ENCODE results near the gene SH3TC1. TPM values are rescaled to one million over a fixed set of nuclear protein-coding genes. Genes with fewer than 3 reads are reported as not detected.

SH3TC1 gene
- total and polyA plus RNA-seq, 2 of the 13 experiments (the other 11 are each of a cell fraction or from before 2014, with no cell fraction given) = 14.9 to 21.8 TPM

DNA sequence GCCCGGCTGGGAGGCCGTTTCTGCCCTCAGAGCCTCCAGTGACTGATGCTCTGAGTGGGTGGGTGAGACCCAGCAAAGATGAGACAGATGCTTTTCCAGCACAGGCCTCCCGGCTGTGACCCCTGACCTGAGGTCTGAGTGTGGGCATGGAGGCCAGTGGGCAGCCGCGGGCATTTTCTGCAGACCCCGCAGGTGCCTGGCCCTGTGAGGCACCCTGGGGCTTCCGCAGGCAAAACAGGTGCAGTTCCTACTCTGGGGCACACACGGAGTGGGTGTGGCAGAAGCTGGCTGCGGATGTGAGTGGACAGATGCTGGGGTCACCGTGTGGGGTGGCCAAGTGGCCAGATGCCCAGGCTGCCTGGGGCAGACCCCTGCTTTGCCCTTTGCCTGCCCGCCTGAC lies 85.3 kb downstream of the SH3TC1 start:
- no peak overlapping the region for H2AFZ ChIP-seq (ENCODE audit: low read length)
- H3K27ac ChIP-seq (ENCODE audit: extremely low read length, insufficient read depth, low read length) = no peak overlapping the region
- H3K4me2 ChIP-seq (ENCODE audit: low read depth, low read length) = no peak overlapping the region
- DNase-seq (ENCODE audit: low spot score) (no peak), FAIRE-seq (no peak), ATAC-seq (no peak)
- H3K4me1 ChIP-seq (ENCODE audit: insufficient read depth, low read length) = no peaks in the 10 kb centered on the region
- H3K4me3 ChIP-seq (replicated peaks in 1 of 3; ENCODE audit: insufficient read depth in 1 of 3, low read depth in 2 of 3, low read length in 3 of 3) = no peak overlapping the region
- TF ChIP-seq SP140L (CRISPR knock-in tag; IDR thresholded peaks at IDR 0.05; ENCODE audit: borderline replicate concordance) (no peak), ZBTB38 (CRISPR knock-in tag; IDR thresholded peaks at IDR 0.05) (no peak), SATB2 (CRISPR knock-in tag; IDR thresholded peaks at IDR 0.05) (no peak), ZNF3 (CRISPR knock-in tag; IDR thresholded peaks at IDR 0.05) (no peak), NFE2 (CRISPR knock-in tag; IDR thresholded peaks at IDR 0.05) (no peak), RXRB (CRISPR knock-in tag; IDR thresholded peaks at IDR 0.05; ENCODE audit: borderline replicate concordance) (no peak)
- TF ChIP-seq, protein P1, sequence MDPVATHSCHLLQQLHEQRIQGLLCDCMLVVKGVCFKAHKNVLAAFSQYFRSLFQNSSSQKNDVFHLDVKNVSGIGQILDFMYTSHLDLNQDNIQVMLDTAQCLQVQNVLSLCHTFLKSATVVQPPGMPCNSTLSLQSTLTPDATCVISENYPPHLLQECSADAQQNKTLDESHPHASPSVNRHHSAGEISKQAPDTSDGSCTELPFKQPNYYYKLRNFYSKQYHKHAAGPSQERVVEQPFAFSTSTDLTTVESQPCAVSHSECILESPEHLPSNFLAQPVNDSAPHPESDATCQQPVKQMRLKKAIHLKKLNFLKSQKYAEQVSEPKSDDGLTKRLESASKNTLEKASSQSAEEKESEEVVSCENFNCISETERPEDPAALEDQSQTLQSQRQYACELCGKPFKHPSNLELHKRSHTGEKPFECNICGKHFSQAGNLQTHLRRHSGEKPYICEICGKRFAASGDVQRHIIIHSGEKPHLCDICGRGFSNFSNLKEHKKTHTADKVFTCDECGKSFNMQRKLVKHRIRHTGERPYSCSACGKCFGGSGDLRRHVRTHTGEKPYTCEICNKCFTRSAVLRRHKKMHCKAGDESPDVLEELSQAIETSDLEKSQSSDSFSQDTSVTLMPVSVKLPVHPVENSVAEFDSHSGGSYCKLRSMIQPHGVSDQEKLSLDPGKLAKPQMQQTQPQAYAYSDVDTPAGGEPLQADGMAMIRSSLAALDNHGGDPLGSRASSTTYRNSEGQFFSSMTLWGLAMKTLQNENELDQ (CRISPR knock-in tag; IDR thresholded peaks at IDR 0.05; ENCODE audit: borderline replicate concordance) = no peak
- in situ Hi-C loops (cut with HindIII; ENCODE audit: extremely low pct_ligation_motif_present, low pct_unique_long_range_greater_than_20kb) (no loop called here), intact Hi-C loops (cut with micrococcal nuclease; ENCODE audit: unreplicated experiment) (no loop called here)
- WGBS (ENCODE audit: low lambda C conversion rate) = 24% methylated on average over 4 of the region's 11 CpGs
- no peaks in the 10 kb centered on the region for H3K9me3 ChIP-seq (ENCODE audit: low read length)
- H3K36me3 ChIP-seq (replicated peaks in 1 of 2; ENCODE audit: control insufficient read depth in 1 of 2, insufficient read depth in 2 of 2, low read length in 2 of 2) = no peaks in the 10 kb centered on the region
- POLR2A ChIA-PET = no interaction called here
- H3K27me3 ChIP-seq (ENCODE audit: control insufficient read depth in 1 of 2, insufficient read depth in 2 of 2, low read length in 2 of 2) = peaks cover 13 to 74% of the 10 kb centered on the region in 2 experiments
- H3K9ac ChIP-seq (ENCODE audit: insufficient read depth, low read depth, low read length) = no peak overlapping the region
- no peaks in the 10 kb centered on the region for H3K79me2 ChIP-seq (ENCODE audit: insufficient read depth, low read length)
- BruUV-seq (replicated peaks) = no TSS peak
- CTCF ChIA-PET (ENCODE audit: low intra/inter-chr PET ratio, low total read pairs) = no interaction called here
- no peaks in the 10 kb centered on the region; the same call in 1 of the 2 replicates for H4K20me1 ChIP-seq (ENCODE audit: insufficient read depth, low read length)

Data from HepG2 (cell line).